HEK293 (cell line): ENCODE results near the gene GID8.
A peak's percentile ranks its signal among the peaks of the same experiment; 100 is the strongest.

Source experiments
- HOXA7 ChIP-seq: sonication (generic); formaldehyde crosslinking; IDR thresholded peaks from 2 replicates; pipeline ENCODE4 v1.8.1; 2022; ENCODE audit warnings: missing genetic modification reagents, borderline replicate concordance
- IKZF3 ChIP-seq: fragments of 450-650 bp; IDR thresholded peaks from 2 replicates; pipeline ENCODE4 v1.5.0; 2018; ENCODE audit warnings: missing biosample characterization, mild to moderate bottlenecking, missing genetic modification characterization, moderate library complexity
- KLF1 ChIP-seq: fragments of 450-650 bp; formaldehyde crosslinking; IDR thresholded peaks from 2 replicates; pipeline ENCODE4 v1.5.1; 2016; ENCODE audit warnings: missing biosample characterization, missing genetic modification characterization
- OSR2 ChIP-seq: fragments of 450-650 bp; formaldehyde crosslinking; IDR thresholded peaks from 2 replicates; pipeline ENCODE4 v1.5.1; 2016; ENCODE audit warnings: missing biosample characterization, missing genetic modification characterization
- YY1 ChIP-seq: fragments of 450-650 bp; formaldehyde crosslinking; IDR thresholded peaks from 2 replicates; pipeline ENCODE4 v1.5.1; 2018; ENCODE audit warnings: missing biosample characterization, missing genetic modification characterization
- ZBTB17 ChIP-seq: fragments of 450-650 bp; formaldehyde crosslinking; IDR thresholded peaks from 2 replicates; pipeline ENCODE4 v1.5.1; 2016; ENCODE audit warnings: missing biosample characterization, missing genetic modification characterization
- ZFP3 ChIP-seq: fragments of 450-650 bp; formaldehyde crosslinking; IDR thresholded peaks from 2 replicates; pipeline ENCODE4 v1.5.1; 2016; ENCODE audit warnings: low read depth, missing biosample characterization, missing genetic modification characterization
- ZNF112 ChIP-seq: fragments of 450-650 bp; formaldehyde crosslinking; IDR thresholded peaks from 2 replicates; pipeline ENCODE4 v1.5.0; 2017; ENCODE audit warnings: missing biosample characterization, missing genetic modification characterization
- ZNF121 ChIP-seq: fragments of 450-650 bp; formaldehyde crosslinking; IDR thresholded peaks from 2 replicates; pipeline ENCODE4 v1.5.1; 2016; ENCODE audit warnings: missing biosample characterization, missing genetic modification characterization
- ZNF133 ChIP-seq: fragments of 450-650 bp; formaldehyde crosslinking; IDR thresholded peaks from 2 replicates; pipeline ENCODE4 v1.5.1; 2016; ENCODE audit warnings: missing biosample characterization, missing genetic modification characterization
- ZNF184 ChIP-seq: fragments of 450-650 bp; IDR thresholded peaks from 2 replicates; pipeline ENCODE4 v1.5.1; 2018; ENCODE audit warnings: missing biosample characterization, mild to moderate bottlenecking, missing genetic modification characterization
- ZNF23 ChIP-seq: fragments of 450-650 bp; formaldehyde crosslinking; IDR thresholded peaks from 2 replicates; pipeline ENCODE4 v1.5.1; 2016; ENCODE audit warnings: missing biosample characterization, missing genetic modification characterization, borderline replicate concordance
- ZNF248 ChIP-seq: fragments of 450-650 bp; formaldehyde crosslinking; IDR thresholded peaks from 2 replicates; pipeline ENCODE4 v1.5.1; 2017; ENCODE audit warnings: missing biosample characterization, missing genetic modification characterization
- ZNF350 ChIP-seq: fragments of 450-650 bp; formaldehyde crosslinking; IDR thresholded peaks from 2 replicates; pipeline ENCODE4 v1.5.0; 2017; ENCODE audit warnings: missing biosample characterization, mild to moderate bottlenecking, missing genetic modification characterization
- ZNF354C ChIP-seq: fragments of 450-650 bp; formaldehyde crosslinking; IDR thresholded peaks from 2 replicates; pipeline ENCODE4 v1.5.1; 2016; ENCODE audit warnings: missing biosample characterization, missing genetic modification characterization, low read depth, borderline replicate concordance
- ZNF391 ChIP-seq: fragments of 450-650 bp; formaldehyde crosslinking; IDR thresholded peaks from 2 replicates; pipeline ENCODE4 v1.5.1; 2016; ENCODE audit warnings: low read depth, missing biosample characterization, missing genetic modification characterization, borderline replicate concordance
- ZNF501 ChIP-seq: fragments of 450-650 bp; formaldehyde crosslinking; IDR thresholded peaks from 2 replicates; pipeline ENCODE4 v1.5.1; 2016; ENCODE audit warnings: missing biosample characterization, missing genetic modification characterization
- ZNF514 ChIP-seq: fragments of 450-650 bp; formaldehyde crosslinking; IDR thresholded peaks from 2 replicates; pipeline ENCODE4 v1.5.1; 2016; ENCODE audit warnings: missing biosample characterization, missing genetic modification characterization
- ZNF521 ChIP-seq: fragments of 450-650 bp; formaldehyde crosslinking; IDR thresholded peaks from 2 replicates; pipeline ENCODE4 v1.5.1; 2017; ENCODE audit warnings: missing biosample characterization, mild to moderate bottlenecking, missing genetic modification characterization
- ZNF529 ChIP-seq: fragments of 450-650 bp; formaldehyde crosslinking; IDR thresholded peaks from 2 replicates; pipeline ENCODE4 v1.5.1; 2017; ENCODE audit warnings: missing genetic modification characterization, missing biosample characterization; ENCODE audit not compliant: insufficient replicate concordance
- ZNF561 ChIP-seq: fragments of 450-650 bp; IDR thresholded peaks from 2 replicates; pipeline ENCODE4 v1.5.1; 2018; ENCODE audit warnings: missing biosample characterization, missing genetic modification characterization, borderline replicate concordance
- ZNF585B ChIP-seq: fragments of 450-650 bp; formaldehyde crosslinking; IDR thresholded peaks from 2 replicates; pipeline ENCODE4 v1.5.1; 2016; ENCODE audit warnings: missing biosample characterization, missing genetic modification characterization
- ZNF660 ChIP-seq: fragments of 450-650 bp; IDR thresholded peaks from 2 replicates; pipeline ENCODE4 v1.5.1; 2018; ENCODE audit warnings: missing biosample characterization, mild to moderate bottlenecking, missing genetic modification characterization
- ZNF747 ChIP-seq: fragments of 450-650 bp; formaldehyde crosslinking; IDR thresholded peaks from 2 replicates; pipeline ENCODE4 v1.5.1; 2016; ENCODE audit warnings: missing biosample characterization, missing genetic modification characterization
- ZNF777 ChIP-seq: fragments of 450-650 bp; formaldehyde crosslinking; IDR thresholded peaks from 2 replicates; pipeline ENCODE4 v1.5.1; 2017; ENCODE audit warnings: missing biosample characterization, missing genetic modification characterization, borderline replicate concordance
- ZNF791 ChIP-seq: fragments of 450-650 bp; formaldehyde crosslinking; IDR thresholded peaks from 2 replicates; pipeline ENCODE4 v1.5.1; 2016; ENCODE audit warnings: missing biosample characterization, missing genetic modification characterization
- ZXDB ChIP-seq: fragments of 450-650 bp; formaldehyde crosslinking; IDR thresholded peaks from 2 replicates; pipeline ENCODE4 v1.5.1; 2016; ENCODE audit warnings: missing biosample characterization, missing genetic modification characterization
- TF ChIP-seq, protein P1 (sequence below): fragments of 450-650 bp; formaldehyde crosslinking; IDR thresholded peaks from 2 replicates; pipeline ENCODE4 v1.5.1; 2016; ENCODE audit warnings: missing biosample characterization, missing genetic modification characterization
- TF ChIP-seq, protein P2 (sequence below): sonication (generic); formaldehyde crosslinking; IDR thresholded peaks from 2 replicates; pipeline ENCODE4 v1.8.1; 2022; ENCODE audit warnings: mild to moderate bottlenecking, moderate library complexity, missing genetic modification reagents
- TF ChIP-seq, protein P3 (sequence below): fragments of 450-650 bp; formaldehyde crosslinking; IDR thresholded peaks from 2 replicates; pipeline ENCODE4 v1.5.1; 2017; ENCODE audit warnings: missing biosample characterization, missing genetic modification characterization
- TF ChIP-seq, protein P4 (sequence below): fragments of 450-650 bp; IDR thresholded peaks from 2 replicates; pipeline ENCODE4 v1.5.1; 2018; ENCODE audit warnings: missing biosample characterization, missing genetic modification characterization
- TF ChIP-seq, protein P5 (sequence below): fragments of 450-650 bp; formaldehyde crosslinking; IDR thresholded peaks from 2 replicates; pipeline ENCODE4 v1.5.1; 2017; ENCODE audit warnings: missing biosample characterization, missing genetic modification characterization
- TF ChIP-seq, protein P6 (sequence below): fragments of 450-650 bp; formaldehyde crosslinking; IDR thresholded peaks from 2 replicates; pipeline ENCODE4 v1.5.1; 2017; ENCODE audit warnings: missing biosample characterization, missing genetic modification characterization

The GID8 gene

DNA sequence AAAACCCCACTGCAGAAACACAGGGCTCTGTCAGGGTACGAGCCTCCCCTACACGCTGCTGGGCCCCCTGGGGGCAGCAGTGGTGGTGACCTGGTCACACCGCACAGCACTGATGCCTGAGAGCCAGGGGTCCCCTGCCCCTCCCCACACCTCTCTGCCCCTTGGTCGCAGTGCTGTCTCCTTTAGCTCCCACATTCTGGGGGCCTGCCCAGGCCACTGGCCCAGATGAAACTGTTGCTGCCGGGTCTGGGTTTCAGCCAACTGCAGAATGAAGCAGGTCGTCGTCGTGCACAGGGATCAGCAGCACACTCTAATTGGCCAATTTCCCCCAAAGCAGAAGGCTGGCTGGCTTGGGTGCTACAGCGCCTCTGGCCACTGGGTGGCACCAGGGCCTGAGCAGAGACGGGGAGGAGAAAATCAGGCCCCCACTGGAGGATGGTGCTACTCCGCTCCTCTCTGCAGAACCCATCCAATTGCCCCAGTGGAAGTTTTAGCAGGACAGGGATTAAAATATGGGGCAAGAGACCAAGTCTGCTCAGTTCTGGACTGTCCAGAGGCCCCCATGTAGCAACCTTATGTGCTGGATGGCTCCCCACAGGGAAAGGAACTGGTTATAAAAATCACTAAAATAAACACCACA is 37.8 kb upstream of the GID8 start (continued):
- no peak for TF ChIP-seq ZNF514
- no peak for TF ChIP-seq ZNF391 (tag by site-specific recombination)
- peak; percentile 9; the same call in 1 of the 2 replicates for TF ChIP-seq IKZF3 (tag by site-specific recombination)
- TF ChIP-seq ZNF585B: no peak
- TF ChIP-seq ZNF521: no peak
- TF ChIP-seq ZNF121 (tag by site-specific recombination): no peak
- TF ChIP-seq KLF1 (tag by site-specific recombination): peak; percentile 37; the same call in 1 of the 2 replicates
- TF ChIP-seq, protein P1, sequence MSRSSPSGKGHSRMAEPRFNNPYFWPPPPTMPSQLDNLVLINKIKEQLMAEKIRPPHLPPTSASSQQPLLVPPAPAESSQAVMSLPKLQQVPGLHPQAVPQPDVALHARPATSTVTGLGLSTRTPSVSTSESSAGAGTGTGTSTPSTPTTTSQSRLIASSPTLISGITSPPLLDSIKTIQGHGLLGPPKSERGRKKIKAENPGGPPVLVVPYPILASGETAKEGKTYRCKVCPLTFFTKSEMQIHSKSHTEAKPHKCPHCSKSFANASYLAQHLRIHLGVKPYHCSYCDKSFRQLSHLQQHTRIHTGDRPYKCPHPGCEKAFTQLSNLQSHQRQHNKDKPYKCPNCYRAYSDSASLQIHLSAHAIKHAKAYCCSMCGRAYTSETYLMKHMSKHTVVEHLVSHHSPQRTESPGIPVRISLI (tag by site-specific recombination): no peak
- TF ChIP-seq ZNF133 (tag by site-specific recombination): no peak
- peak; percentile 77 for TF ChIP-seq ZFP3 (tag by site-specific recombination)
- 0 out of 2 replicates have a peak, but pooled peaks have one; percentile 7 for TF ChIP-seq OSR2 (tag by site-specific recombination)
- no peak for TF ChIP-seq ZXDB (tag by site-specific recombination)
- 0 out of 2 replicates have a peak, but pooled peaks have one; percentile 54 for TF ChIP-seq ZBTB17
- TF ChIP-seq ZNF529: no peak
- no peak for TF ChIP-seq ZNF350
- no peak for TF ChIP-seq ZNF23
- no peak for TF ChIP-seq ZNF747 (tag by site-specific recombination)
- no peak for TF ChIP-seq ZNF777 (tag by site-specific recombination)
- no peak for TF ChIP-seq ZNF660
- TF ChIP-seq, protein P2, sequence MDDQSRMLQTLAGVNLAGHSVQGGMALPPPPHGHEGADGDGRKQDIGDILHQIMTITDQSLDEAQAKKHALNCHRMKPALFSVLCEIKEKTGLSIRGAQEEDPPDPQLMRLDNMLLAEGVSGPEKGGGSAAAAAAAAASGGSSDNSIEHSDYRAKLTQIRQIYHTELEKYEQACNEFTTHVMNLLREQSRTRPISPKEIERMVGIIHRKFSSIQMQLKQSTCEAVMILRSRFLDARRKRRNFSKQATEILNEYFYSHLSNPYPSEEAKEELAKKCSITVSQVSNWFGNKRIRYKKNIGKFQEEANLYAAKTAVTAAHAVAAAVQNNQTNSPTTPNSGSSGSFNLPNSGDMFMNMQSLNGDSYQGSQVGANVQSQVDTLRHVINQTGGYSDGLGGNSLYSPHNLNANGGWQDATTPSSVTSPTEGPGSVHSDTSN (CRISPR knock-in tag): no peak
- TF ChIP-seq, protein P3, sequence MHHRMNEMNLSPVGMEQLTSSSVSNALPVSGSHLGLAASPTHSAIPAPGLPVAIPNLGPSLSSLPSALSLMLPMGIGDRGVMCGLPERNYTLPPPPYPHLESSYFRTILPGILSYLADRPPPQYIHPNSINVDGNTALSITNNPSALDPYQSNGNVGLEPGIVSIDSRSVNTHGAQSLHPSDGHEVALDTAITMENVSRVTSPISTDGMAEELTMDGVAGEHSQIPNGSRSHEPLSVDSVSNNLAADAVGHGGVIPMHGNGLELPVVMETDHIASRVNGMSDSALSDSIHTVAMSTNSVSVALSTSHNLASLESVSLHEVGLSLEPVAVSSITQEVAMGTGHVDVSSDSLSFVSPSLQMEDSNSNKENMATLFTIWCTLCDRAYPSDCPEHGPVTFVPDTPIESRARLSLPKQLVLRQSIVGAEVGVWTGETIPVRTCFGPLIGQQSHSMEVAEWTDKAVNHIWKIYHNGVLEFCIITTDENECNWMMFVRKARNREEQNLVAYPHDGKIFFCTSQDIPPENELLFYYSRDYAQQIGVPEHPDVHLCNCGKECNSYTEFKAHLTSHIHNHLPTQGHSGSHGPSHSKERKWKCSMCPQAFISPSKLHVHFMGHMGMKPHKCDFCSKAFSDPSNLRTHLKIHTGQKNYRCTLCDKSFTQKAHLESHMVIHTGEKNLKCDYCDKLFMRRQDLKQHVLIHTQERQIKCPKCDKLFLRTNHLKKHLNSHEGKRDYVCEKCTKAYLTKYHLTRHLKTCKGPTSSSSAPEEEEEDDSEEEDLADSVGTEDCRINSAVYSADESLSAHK (tag by site-specific recombination): no peak; the same call in 1 of the 2 replicates
- peak; percentile 72; the same call in 1 of the 2 replicates for TF ChIP-seq ZNF561 (tag by site-specific recombination)
- TF ChIP-seq ZNF501 (tag by site-specific recombination): no peak
- TF ChIP-seq, protein P4, sequence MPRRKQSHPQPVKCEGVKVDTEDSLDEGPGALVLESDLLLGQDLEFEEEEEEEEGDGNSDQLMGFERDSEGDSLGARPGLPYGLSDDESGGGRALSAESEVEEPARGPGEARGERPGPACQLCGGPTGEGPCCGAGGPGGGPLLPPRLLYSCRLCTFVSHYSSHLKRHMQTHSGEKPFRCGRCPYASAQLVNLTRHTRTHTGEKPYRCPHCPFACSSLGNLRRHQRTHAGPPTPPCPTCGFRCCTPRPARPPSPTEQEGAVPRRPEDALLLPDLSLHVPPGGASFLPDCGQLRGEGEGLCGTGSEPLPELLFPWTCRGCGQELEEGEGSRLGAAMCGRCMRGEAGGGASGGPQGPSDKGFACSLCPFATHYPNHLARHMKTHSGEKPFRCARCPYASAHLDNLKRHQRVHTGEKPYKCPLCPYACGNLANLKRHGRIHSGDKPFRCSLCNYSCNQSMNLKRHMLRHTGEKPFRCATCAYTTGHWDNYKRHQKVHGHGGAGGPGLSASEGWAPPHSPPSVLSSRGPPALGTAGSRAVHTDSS (tag by site-specific recombination): no peak
- TF ChIP-seq, protein P5, sequence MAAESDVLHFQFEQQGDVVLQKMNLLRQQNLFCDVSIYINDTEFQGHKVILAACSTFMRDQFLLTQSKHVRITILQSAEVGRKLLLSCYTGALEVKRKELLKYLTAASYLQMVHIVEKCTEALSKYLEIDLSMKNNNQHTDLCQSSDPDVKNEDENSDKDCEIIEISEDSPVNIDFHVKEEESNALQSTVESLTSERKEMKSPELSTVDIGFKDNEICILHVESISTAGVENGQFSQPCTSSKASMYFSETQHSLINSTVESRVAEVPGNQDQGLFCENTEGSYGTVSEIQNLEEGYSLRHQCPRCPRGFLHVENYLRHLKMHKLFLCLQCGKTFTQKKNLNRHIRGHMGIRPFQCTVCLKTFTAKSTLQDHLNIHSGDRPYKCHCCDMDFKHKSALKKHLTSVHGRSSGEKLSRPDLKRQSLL (tag by site-specific recombination): no peak
- TF ChIP-seq HOXA7 (CRISPR knock-in tag): no peak
- TF ChIP-seq, protein P6, sequence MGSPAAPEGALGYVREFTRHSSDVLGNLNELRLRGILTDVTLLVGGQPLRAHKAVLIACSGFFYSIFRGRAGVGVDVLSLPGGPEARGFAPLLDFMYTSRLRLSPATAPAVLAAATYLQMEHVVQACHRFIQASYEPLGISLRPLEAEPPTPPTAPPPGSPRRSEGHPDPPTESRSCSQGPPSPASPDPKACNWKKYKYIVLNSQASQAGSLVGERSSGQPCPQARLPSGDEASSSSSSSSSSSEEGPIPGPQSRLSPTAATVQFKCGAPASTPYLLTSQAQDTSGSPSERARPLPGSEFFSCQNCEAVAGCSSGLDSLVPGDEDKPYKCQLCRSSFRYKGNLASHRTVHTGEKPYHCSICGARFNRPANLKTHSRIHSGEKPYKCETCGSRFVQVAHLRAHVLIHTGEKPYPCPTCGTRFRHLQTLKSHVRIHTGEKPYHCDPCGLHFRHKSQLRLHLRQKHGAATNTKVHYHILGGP (tag by site-specific recombination): no peak
- no peak for TF ChIP-seq ZNF791
- TF ChIP-seq ZNF354C: no peak
- TF ChIP-seq ZNF112 (tag by site-specific recombination): no peak
- TF ChIP-seq ZNF248 (tag by site-specific recombination): no peak
- TF ChIP-seq ZNF184 (tag by site-specific recombination): peak; percentile 57; the same call in 1 of the 2 replicates
- TF ChIP-seq YY1 (tag by site-specific recombination): no peak
